Measurements from ENCODE around the gene UAP1. TPM values are rescaled to one million over a fixed set of nuclear protein-coding genes. Genes with fewer than 3 reads are reported as not detected.
"Not testable (repeated sequence)": the region's sequence is repeated elsewhere in the genome, so short reads cannot be mapped to it uniquely, and the experiment has no call there.

UAP1 gene
- polyA plus RNA-seq, 3 donors, result 31.7 to 37.3 (median 35.7) TPM

- DNase-seq (ENCODE audit: low read depth in 3 of 3, low spot score in 2 of 3), result no peak
These were observed 3.3 kb downstream of the UAP1 start for GRCh38 chr1:162564762-162565218.

GRCh38 chr1:162565460-162565859, 3.9 kb downstream of the UAP1 start:
- no peak for DNase-seq (ENCODE audit: low read depth in 3 of 3, low spot score in 2 of 3)

DNA sequence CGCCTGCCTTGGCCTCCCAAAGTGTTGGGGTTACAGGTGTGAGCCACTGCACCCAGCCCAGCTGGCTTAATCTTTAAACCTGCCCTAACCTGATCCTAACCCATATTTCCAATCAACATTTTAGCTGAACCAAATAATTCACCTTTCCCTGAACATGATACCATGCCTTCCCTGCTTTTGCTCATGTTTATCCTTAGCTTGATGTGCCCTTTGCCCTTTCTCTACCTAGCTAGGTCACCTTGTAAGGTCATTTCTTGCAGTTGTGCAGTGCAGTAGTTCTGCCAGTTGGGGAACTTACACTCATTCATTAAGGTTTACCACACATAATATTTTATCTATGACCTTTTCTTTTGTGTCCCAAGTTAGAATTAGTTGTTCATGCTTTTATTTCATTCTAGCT, 5.3 kb downstream of the UAP1 start:
- no peak for DNase-seq (ENCODE audit: low read depth in 3 of 3, low spot score in 2 of 3)

DNA sequence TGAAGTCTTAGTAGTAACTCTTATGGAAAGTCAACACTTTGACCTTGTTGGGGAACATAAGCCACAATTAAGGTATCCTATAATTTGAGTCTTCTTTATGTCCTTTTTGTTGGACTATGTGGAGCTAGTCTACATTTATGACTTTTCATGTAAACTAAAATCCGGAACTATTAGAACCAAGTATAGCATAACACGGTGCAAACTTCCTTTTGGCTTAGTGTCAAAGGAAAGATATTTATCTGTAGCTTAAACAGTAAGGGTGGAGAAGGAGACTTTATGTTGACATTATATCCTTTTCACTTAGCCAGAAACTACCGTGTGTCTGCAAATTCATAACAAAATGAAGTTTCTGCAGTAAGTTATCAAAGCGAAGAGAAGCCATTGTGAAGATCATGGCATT, 7.3 kb downstream of the UAP1 start:
- no peak for DNase-seq (ENCODE audit: low read depth in 3 of 3, low spot score in 2 of 3)

- DNase-seq (ENCODE audit: low read depth in 3 of 3, low spot score in 2 of 3), result no peak
These were observed 9.2 kb downstream of the UAP1 start for GRCh38 chr1:162570718-162571117.

GRCh38 chr1:162571121-162571520, 9.6 kb downstream of the UAP1 start:
- not testable (repeated sequence) for DNase-seq (ENCODE audit: low read depth in 3 of 3, low spot score in 2 of 3)

DNA sequence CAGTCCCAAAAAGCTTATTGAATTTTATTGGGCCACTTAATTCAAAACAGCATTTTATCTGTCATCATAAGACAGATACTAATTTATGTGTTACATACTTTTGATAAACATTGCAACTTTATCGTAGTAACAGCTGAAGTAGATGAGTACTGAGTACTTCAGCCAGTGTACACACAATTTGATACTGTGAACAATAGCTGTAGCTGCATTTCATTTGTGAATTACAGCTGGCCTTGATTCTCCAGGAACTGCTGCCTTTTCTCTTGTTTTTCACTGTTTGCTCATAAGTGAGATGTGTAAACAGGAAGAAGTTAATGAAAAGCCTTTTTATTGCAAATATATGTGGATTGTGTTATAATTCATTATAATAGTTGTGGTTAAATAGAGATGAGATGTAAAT, 10.2 kb downstream of the UAP1 start:
- DNase-seq (ENCODE audit: low read depth in 3 of 3, low spot score in 2 of 3), result no peak

DNA sequence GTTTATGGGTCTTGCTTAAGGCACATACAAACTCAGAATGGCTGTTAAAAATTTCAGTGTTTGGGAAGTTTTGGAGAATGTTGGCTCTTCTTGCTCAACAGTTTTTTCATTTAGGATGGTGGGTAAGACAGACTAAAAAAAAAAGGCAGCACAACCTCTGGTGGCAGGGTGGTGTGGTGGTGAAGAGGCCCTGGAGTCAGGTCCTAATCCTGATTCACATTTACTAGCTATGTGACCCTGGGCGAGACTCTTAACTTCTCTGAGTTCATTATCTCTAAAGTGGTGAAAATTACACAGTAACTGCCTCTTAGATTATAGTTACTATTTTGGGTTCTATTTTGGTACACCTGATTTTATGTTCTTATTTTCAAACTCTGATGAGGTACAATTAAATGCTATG, 11.6 kb downstream of the UAP1 start:
- DNase-seq (ENCODE audit: low read depth in 3 of 3, low spot score in 2 of 3), result no peak

DNA sequence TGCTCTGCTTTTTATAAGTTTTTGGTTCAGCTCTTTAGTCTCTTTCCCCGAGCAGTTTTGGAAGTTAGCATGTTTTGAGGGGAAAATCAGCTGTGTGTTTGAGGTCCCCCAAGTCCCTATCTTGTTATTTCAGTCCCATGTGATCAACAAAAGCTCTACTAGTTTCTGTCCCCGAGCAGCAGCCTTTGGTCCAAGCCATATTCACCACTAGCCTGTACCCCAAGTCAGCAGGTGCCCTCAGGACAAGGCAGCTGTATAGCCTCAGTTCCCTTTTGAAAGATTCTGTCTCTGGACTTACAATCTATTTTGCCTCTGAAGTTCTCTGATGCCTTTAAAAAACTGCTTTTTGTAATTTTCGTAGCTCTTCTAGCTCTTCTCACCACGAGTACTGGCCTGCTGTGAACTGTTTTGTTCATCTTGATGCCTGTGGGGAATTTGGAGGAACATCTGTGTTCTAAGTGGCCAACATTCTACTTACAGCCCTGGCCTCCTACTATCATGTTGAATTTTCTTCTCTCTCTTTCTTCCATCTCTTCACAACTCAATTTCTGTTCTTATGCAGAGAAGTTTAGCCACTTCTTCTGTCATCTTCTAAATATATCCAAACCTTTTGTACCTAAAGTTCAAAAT, 16.7 kb downstream of the UAP1 start:
- no peak for DNase-seq (ENCODE audit: low read depth in 3 of 3, low spot score in 2 of 3)

GRCh38 chr1:162578936-162579335, 17.4 kb downstream of the UAP1 start:
- no peak for DNase-seq (ENCODE audit: low read depth in 3 of 3, low spot score in 2 of 3)

DNA sequence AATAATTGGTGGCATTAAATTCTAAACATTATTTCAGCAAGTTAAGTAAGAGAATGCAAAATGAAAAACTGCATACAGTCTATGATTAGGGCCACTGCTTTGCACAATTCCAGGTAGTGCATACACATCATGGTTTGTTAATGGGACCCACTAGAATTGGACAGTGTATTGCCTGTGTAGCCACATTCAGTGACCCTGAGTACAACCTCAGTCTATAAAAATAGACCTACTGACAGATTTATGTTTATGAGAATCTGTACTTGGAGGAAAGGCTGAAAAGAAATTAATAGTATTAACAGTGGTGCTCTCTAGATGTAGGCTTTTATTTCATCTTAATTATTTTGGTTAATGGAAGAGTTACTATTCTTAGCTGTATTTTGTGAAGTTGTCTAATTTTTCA, 18.8 kb downstream of the UAP1 start:
- DNase-seq (ENCODE audit: low read depth in 3 of 3, low spot score in 2 of 3), result no peak

GRCh38 chr1:162582901-162583300, 21.4 kb downstream of the UAP1 start:
- DNase-seq (ENCODE audit: low read depth in 3 of 3, low spot score in 2 of 3), result not testable (repeated sequence)

DNA sequence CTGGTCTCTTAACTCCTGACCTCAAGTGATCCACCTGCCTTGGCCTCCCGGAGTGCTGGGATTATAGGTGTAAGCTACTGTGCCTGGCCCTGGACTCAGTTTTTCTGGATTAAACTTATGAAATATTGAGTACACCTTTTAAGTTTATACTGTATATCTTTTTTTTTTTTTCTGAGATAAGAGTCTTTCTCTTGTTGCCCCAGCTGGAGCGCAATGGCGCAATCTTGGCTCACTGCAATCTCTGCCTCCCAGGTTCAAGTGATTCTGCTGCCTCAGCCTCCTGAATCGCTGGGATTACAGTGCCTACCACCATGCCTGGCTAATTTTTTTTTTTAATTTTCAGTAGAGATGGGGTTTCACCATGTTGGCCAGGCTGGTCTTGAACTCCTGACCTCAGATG, 23.6 kb downstream of the UAP1 start:
- not testable (repeated sequence) for DNase-seq (ENCODE audit: low read depth in 3 of 3, low spot score in 2 of 3)

DNA sequence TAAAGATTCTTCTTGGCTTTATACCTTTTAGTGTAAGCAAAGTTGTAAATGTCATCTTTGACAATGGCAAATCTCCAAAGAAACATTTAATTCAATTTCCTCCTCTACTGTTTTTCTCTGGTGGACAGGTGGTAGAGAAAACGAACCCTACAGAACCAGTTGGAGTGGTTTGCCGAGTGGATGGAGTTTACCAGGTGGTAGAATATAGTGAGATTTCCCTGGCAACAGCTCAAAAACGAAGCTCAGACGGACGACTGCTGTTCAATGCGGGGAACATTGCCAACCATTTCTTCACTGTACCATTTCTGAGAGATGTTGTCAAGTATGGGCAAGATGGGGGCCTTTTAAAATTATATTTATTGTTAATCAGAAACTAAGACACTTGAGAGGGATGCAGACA, 25.8 kb downstream of the UAP1 start:
- DNase-seq (ENCODE audit: low read depth in 3 of 3, low spot score in 2 of 3), result no peak

- no peak for DNase-seq (ENCODE audit: low read depth in 3 of 3, low spot score in 2 of 3)
These were observed 26.3 kb downstream of the UAP1 start for GRCh38 chr1:162587761-162588260.

- DNase-seq (ENCODE audit: low read depth in 3 of 3, low spot score in 2 of 3), result no peak
These were observed 28.6 kb downstream of the UAP1 start for GRCh38 chr1:162590101-162590500.

GRCh38 chr1:162590686-162591085, 29.2 kb downstream of the UAP1 start:
- no peak for DNase-seq (ENCODE audit: low read depth in 3 of 3, low spot score in 2 of 3)

- DNase-seq (ENCODE audit: low read depth in 3 of 3, low spot score in 2 of 3), result no peak
These were observed 35.1 kb downstream of the UAP1 start for GRCh38 chr1:162596514-162597170.

DNA sequence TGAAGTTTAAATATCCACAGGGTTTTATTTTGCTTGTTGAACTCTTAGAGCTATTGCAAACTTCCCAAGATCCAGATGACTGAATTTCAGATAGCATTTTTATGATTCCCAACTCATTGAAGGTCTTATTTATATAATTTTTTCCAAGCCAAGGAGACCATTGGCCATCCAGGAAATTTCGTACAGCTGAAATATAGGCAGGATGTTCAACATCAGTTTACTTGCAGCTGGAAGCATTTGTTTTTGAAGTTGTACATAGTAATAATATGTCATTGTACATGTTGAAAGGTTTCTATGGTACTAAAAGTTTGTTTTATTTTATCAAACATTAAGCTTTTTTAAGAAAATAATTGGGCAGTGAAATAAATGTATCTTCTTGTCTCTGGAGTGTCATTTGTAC, 37.9 kb downstream of the UAP1 start:
- no peak for DNase-seq (ENCODE audit: low read depth in 3 of 3, low spot score in 2 of 3)

DNA sequence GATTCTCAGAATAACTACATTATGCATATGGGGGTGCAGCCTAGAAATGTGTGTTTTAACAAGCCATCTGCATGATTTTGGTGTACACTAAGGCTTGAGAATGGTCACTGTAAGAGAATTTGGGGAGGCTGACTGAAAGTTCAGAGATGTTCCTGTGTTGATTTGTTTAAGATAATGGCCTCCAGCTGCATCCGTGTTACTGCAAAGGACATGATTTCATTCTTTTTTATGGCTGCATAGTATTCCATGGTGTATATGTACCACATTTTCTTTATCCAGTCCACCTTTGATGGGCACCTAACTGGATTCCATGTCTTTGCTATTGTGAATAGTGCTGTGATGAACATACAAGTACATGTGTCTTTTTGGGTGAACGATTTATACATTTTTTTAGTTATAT, 41.6 kb downstream of the UAP1 start:
- not testable (repeated sequence) for DNase-seq (ENCODE audit: low read depth in 3 of 3, low spot score in 2 of 3)

DNA sequence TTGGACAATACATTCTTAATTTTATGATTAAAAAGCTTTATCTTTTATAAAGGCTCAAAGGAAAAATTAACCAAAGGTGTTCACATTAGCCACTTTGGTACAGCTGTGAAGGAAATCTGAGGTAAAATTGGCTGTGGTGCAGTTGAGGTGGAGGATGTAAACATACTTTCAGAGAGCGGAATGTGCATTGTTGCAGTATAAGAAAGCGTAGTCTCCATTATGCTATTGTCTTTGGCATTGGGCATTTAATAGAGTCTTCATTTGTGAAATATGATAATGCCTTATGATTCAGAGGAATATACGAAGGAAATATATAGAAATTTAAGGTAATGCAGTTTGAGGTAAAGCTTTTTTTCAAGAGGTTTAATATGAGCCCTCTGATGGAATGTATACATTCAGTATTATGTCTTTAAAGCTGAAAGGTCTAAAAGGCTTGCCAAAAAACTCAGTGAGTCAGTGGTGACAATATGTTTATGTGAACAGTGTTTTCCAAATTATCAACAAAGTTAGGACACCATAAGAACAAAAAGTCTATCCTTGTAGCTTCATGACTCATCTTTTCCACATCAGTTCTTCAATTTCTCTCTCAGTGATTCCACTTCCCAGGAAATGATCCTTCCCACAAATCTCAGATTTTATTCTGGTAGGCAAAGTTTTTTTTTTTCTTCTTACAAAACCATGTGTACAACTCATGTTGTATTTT, 43.9 kb downstream of the UAP1 start:
- no peak for DNase-seq (ENCODE audit: low read depth in 3 of 3, low spot score in 2 of 3)

- no peak for DNase-seq (ENCODE audit: low read depth in 3 of 3, low spot score in 2 of 3)
These were observed 47.8 kb downstream of the UAP1 start for GRCh38 chr1:162609306-162609705.
